ENCODE measurements around the gene AFG3L2.
"Not testable (repeated sequence)": the region's sequence is repeated elsewhere in the genome, so short reads cannot be mapped to it uniquely, and the experiment has no call there.

The AFG3L2 gene

GRCh38 chr18:12376754-12377555 is at the start of gene AFG3L2:
Gene AFG3L2 (minus strand): TSS chr18:12377227. CDS start chr18:12377082, 145 bp downstream.
- peak; percentile 100 for DNase-seq (ENCODE audit: low read depth in 2 of 2)

GRCh38 chr18:12424252-12424651 is 47.2 kb upstream of the AFG3L2 start:
- no peak for DNase-seq (ENCODE audit: low read depth in 2 of 2)

GRCh38 chr18:12423820-12424219 is 46.8 kb upstream of the AFG3L2 start:
- no peak for DNase-seq (ENCODE audit: low read depth in 2 of 2)

- no peak for DNase-seq (ENCODE audit: low read depth in 2 of 2)
Measured at GRCh38 chr18:12423393-12423792, 46.4 kb upstream of the AFG3L2 start.

GRCh38 chr18:12422936-12423335 is 45.9 kb upstream of the AFG3L2 start:
- no peak for DNase-seq (ENCODE audit: low read depth in 2 of 2)

GRCh38 chr18:12421732-12422131 is 44.7 kb upstream of the AFG3L2 start:
- DNase-seq (ENCODE audit: low read depth in 2 of 2), result no peak

- no peak for DNase-seq (ENCODE audit: low read depth in 2 of 2)
Measured at GRCh38 chr18:12420821-12421421, 43.9 kb upstream of the AFG3L2 start.

GRCh38 chr18:12417687-12418086 is 40.7 kb upstream of the AFG3L2 start:
- no peak for DNase-seq (ENCODE audit: low read depth in 2 of 2)

- no peak for DNase-seq (ENCODE audit: low read depth in 2 of 2)
Measured at GRCh38 chr18:12416098-12416729, 39.2 kb upstream of the AFG3L2 start.

- no peak for DNase-seq (ENCODE audit: low read depth in 2 of 2)
Measured at GRCh38 chr18:12411456-12411855, 34.4 kb upstream of the AFG3L2 start.

- not testable (repeated sequence) for DNase-seq (ENCODE audit: low read depth in 2 of 2)
Measured at GRCh38 chr18:12410747-12411146, 33.7 kb upstream of the AFG3L2 start.

GRCh38 chr18:12410081-12410481 is 33.1 kb upstream of the AFG3L2 start:
- no peak for DNase-seq (ENCODE audit: low read depth in 2 of 2)

GRCh38 chr18:12409469-12409868 is 32.4 kb upstream of the AFG3L2 start:
- no peak for DNase-seq (ENCODE audit: low read depth in 2 of 2)

GRCh38 chr18:12408247-12408869 is 31.3 kb upstream of the AFG3L2 start:
- DNase-seq (ENCODE audit: low read depth in 2 of 2), result no peak

GRCh38 chr18:12406371-12407111 is 29.5 kb upstream of the AFG3L2 start:
- no peak for DNase-seq (ENCODE audit: low read depth in 2 of 2)

GRCh38 chr18:12405066-12405465 is 28.0 kb upstream of the AFG3L2 start:
- no peak for DNase-seq (ENCODE audit: low read depth in 2 of 2)

- no peak for DNase-seq (ENCODE audit: low read depth in 2 of 2)
Measured at GRCh38 chr18:12403601-12404506, 26.8 kb upstream of the AFG3L2 start.

GRCh38 chr18:12401881-12402280 is 24.9 kb upstream of the AFG3L2 start:
- DNase-seq (ENCODE audit: low read depth in 2 of 2), result no peak

GRCh38 chr18:12399231-12399630 is 22.2 kb upstream of the AFG3L2 start:
- DNase-seq (ENCODE audit: low read depth in 2 of 2), result no peak

- no peak for DNase-seq (ENCODE audit: low read depth in 2 of 2)
Measured at GRCh38 chr18:12398625-12399024, 21.6 kb upstream of the AFG3L2 start.

- no peak for DNase-seq (ENCODE audit: low read depth in 2 of 2)
Measured at GRCh38 chr18:12397793-12398192, 20.8 kb upstream of the AFG3L2 start.

Data from activated CD4-positive, alpha-beta T cell treated with anti-CD3 and anti-CD28 coated beads for 24 hours (primary cell).